NOMO-1 treated with dmso at 0.1 percent for 144 hours (cell line): Measurements from ENCODE around the gene CD4.

Experiments used
- DNase-seq: peaks from one replicate; lab custom pipeline; 2025; ENCODE audit not compliant: unreplicated experiment; lab: John Stamatoyannopoulos, UW

The CD4 gene

GRCh38 chr12:6765048-6765633, 24.2 kb upstream of the CD4 start:
- DNase-seq: no peak

GRCh38 chr12:6765634-6766581, 23.4 kb upstream of the CD4 start, which contains the start of gene PTMS:
Gene PTMS (plus strand): TSS chr12:6766363. CDS start chr12:6766706, 343 bp downstream.
- DNase-seq: no peak

- DNase-seq: peak; percentile 42
Measured at GRCh38 chr12:6766651-6767349, 22.5 kb upstream of the CD4 start.

- DNase-seq: no peak
Measured at GRCh38 chr12:6767353-6768319, 21.7 kb upstream of the CD4 start.

- DNase-seq: no peak
Measured at GRCh38 chr12:6768437-6768914, 20.9 kb upstream of the CD4 start.

GRCh38 chr12:6768990-6769389, 20.3 kb upstream of the CD4 start:
- DNase-seq: no peak

- DNase-seq: no peak
Measured at GRCh38 chr12:6769666-6770065, 19.7 kb upstream of the CD4 start.

GRCh38 chr12:6770094-6770493, 19.2 kb upstream of the CD4 start:
- no peak for DNase-seq

GRCh38 chr12:6770600-6770999, 18.7 kb upstream of the CD4 start:
- DNase-seq: no peak

GRCh38 chr12:6771091-6771495, 18.2 kb upstream of the CD4 start:
- no peak for DNase-seq

GRCh38 chr12:6771509-6772330, 17.6 kb upstream of the CD4 start:
- DNase-seq: no peak

- no peak for DNase-seq
Measured at GRCh38 chr12:6772331-6772695, 17.0 kb upstream of the CD4 start, which contains the start of gene LAG3. Gene LAG3 (plus strand): TSS chr12:6772520. CDS start chr12:6772853, 333 bp downstream.

GRCh38 chr12:6772726-6773589, 16.4 kb upstream of the CD4 start:
- no peak for DNase-seq

- DNase-seq: no peak
Measured at GRCh38 chr12:6773590-6774351, 15.6 kb upstream of the CD4 start.

GRCh38 chr12:6774499-6775062, 14.7 kb upstream of the CD4 start:
- DNase-seq: no peak

GRCh38 chr12:6775185-6776174, 13.8 kb upstream of the CD4 start:
- no peak for DNase-seq
